GM21390 (cell line): ENCODE results near the gene CPNE4.

Experiments
- ATAC-seq: cut with Tn5 transposase; IDR thresholded peaks from one replicate; pipeline ENCODE4 v1.9.1; 2021; ENCODE audit not compliant: unreplicated experiment

Gene CPNE4

GRCh38 chr3:131883711-131884407, 151.0 kb downstream of the CPNE4 start:
- ATAC-seq, result no peak

- no peak for ATAC-seq
Measured at GRCh38 chr3:131883086-131883485, 151.7 kb downstream of the CPNE4 start.

- no peak for ATAC-seq
Measured at GRCh38 chr3:131881777-131882176, 153.0 kb downstream of the CPNE4 start.

GRCh38 chr3:131880948-131881347, 153.9 kb downstream of the CPNE4 start:
- ATAC-seq, result no peak

GRCh38 chr3:131868203-131868602, 166.6 kb downstream of the CPNE4 start:
- no peak for ATAC-seq

GRCh38 chr3:131856171-131856570, 178.6 kb downstream of the CPNE4 start:
- ATAC-seq, result no peak

- ATAC-seq, result no peak
Measured at GRCh38 chr3:131850223-131850622, 184.6 kb downstream of the CPNE4 start.

GRCh38 chr3:131849616-131850015, 185.2 kb downstream of the CPNE4 start:
- no peak for ATAC-seq

- ATAC-seq, result no peak
Measured at GRCh38 chr3:131847966-131848510, 186.8 kb downstream of the CPNE4 start.

- no peak for ATAC-seq
Measured at GRCh38 chr3:131846296-131846924, 188.4 kb downstream of the CPNE4 start.

- ATAC-seq, result no peak
Measured at GRCh38 chr3:131843174-131843573, 191.6 kb downstream of the CPNE4 start.

GRCh38 chr3:131840156-131840797, 194.5 kb downstream of the CPNE4 start:
- no peak for ATAC-seq

GRCh38 chr3:131835906-131836305, 198.9 kb downstream of the CPNE4 start:
- ATAC-seq, result no peak

GRCh38 chr3:131831608-131832007, 203.2 kb downstream of the CPNE4 start:
- no peak for ATAC-seq

GRCh38 chr3:131821191-131821762, 213.5 kb downstream of the CPNE4 start:
- ATAC-seq, result no peak

GRCh38 chr3:131819381-131820055, 215.3 kb downstream of the CPNE4 start:
- ATAC-seq, result no peak

- ATAC-seq, result no peak
Measured at GRCh38 chr3:131812433-131812832, 222.4 kb downstream of the CPNE4 start.

GRCh38 chr3:131811481-131811880, 223.3 kb downstream of the CPNE4 start:
- ATAC-seq, result no peak

GRCh38 chr3:131807822-131808221, 227.0 kb downstream of the CPNE4 start:
- no peak for ATAC-seq

GRCh38 chr3:131806736-131807135, 228.1 kb downstream of the CPNE4 start:
- no peak for ATAC-seq

GRCh38 chr3:131804565-131805133, 230.2 kb downstream of the CPNE4 start:
- ATAC-seq, result no peak
